NCI-H1092 (cell line): ENCODE measurements around the gene VSTM2B.
"Not testable (repeated sequence)": the region's sequence is repeated elsewhere in the genome, so short reads cannot be mapped to it uniquely, and the experiment has no call there.

Experiments used
- DNase-seq: peaks from one replicate; lab custom pipeline; 2025; lab: John Stamatoyannopoulos, UW

The VSTM2B gene

GRCh38 chr19:29525901-29526729 is at the start of gene VSTM2B:
Gene VSTM2B (plus strand): TSS chr19:29525994. CDS start chr19:29526584, 590 bp downstream.
- no peak for DNase-seq

- no peak for DNase-seq
Observed at GRCh38 chr19:29476528-29476927, 49.3 kb upstream of the VSTM2B start.

- no peak for DNase-seq
Observed at GRCh38 chr19:29477831-29478577, 47.8 kb upstream of the VSTM2B start.

GRCh38 chr19:29478578-29479565 is 46.9 kb upstream of the VSTM2B start:
- peak; percentile 7 for DNase-seq

- DNase-seq: no peak
Observed at GRCh38 chr19:29479941-29480340, 45.9 kb upstream of the VSTM2B start.

- no peak for DNase-seq
Observed at GRCh38 chr19:29480507-29480906, 45.3 kb upstream of the VSTM2B start.

- no peak for DNase-seq
Observed at GRCh38 chr19:29482855-29483640, 42.7 kb upstream of the VSTM2B start.

GRCh38 chr19:29483641-29483920 is 42.2 kb upstream of the VSTM2B start:
- DNase-seq: no peak

GRCh38 chr19:29483944-29484581 is 41.7 kb upstream of the VSTM2B start:
- no peak for DNase-seq

- no peak for DNase-seq
Observed at GRCh38 chr19:29484876-29485275, 40.9 kb upstream of the VSTM2B start.

- DNase-seq: no peak
Observed at GRCh38 chr19:29485293-29485692, 40.5 kb upstream of the VSTM2B start.

- not testable (repeated sequence) for DNase-seq
Observed at GRCh38 chr19:29486961-29487360, 38.8 kb upstream of the VSTM2B start.

- DNase-seq: no peak
Observed at GRCh38 chr19:29487432-29487831, 38.4 kb upstream of the VSTM2B start.

- DNase-seq: no peak
Observed at GRCh38 chr19:29488316-29488715, 37.5 kb upstream of the VSTM2B start.

GRCh38 chr19:29489172-29489951 is 36.4 kb upstream of the VSTM2B start:
- no peak for DNase-seq

- DNase-seq: no peak
Observed at GRCh38 chr19:29491491-29491890, 34.3 kb upstream of the VSTM2B start.

- no peak for DNase-seq
Observed at GRCh38 chr19:29491995-29492577, 33.7 kb upstream of the VSTM2B start.

GRCh38 chr19:29492769-29493168 is 33.0 kb upstream of the VSTM2B start:
- DNase-seq: no peak

GRCh38 chr19:29495091-29495490 is 30.7 kb upstream of the VSTM2B start:
- no peak for DNase-seq
